ENCODE measurements around the gene GBP3. TPM values are rescaled to one million over a fixed set of nuclear protein-coding genes. Genes with fewer than 3 reads are reported as not detected.
"Not testable (repeated sequence)": the region's sequence is repeated elsewhere in the genome, so short reads cannot be mapped to it uniquely, and the experiment has no call there.

GBP3 gene
- total RNA-seq, 1 experiment from 2014 or later = 2.4 TPM

- no peak for DNase-seq (ENCODE audit: low spot score)
Observed at GRCh38 chr1:89040315-89040626, 17.6 kb upstream of the GBP3 start.

GRCh38 chr1:89037186-89037585 is 14.5 kb upstream of the GBP3 start:
- no peak for DNase-seq (ENCODE audit: low spot score)

- no peak for DNase-seq (ENCODE audit: low spot score)
Observed at GRCh38 chr1:89035080-89035479, 12.4 kb upstream of the GBP3 start.

GRCh38 chr1:89034004-89034403 is 11.3 kb upstream of the GBP3 start:
- not testable (repeated sequence) for DNase-seq (ENCODE audit: low spot score)

- DNase-seq (ENCODE audit: low spot score) = not testable (repeated sequence)
Observed at GRCh38 chr1:89029051-89029450, 6.4 kb upstream of the GBP3 start.

- DNase-seq (ENCODE audit: low spot score) = no peak
Observed at GRCh38 chr1:89025928-89026327, 3.3 kb upstream of the GBP3 start.

GRCh38 chr1:89023026-89023425 is 360 bp upstream of the GBP3 start:
- no peak for DNase-seq (ENCODE audit: low spot score)

GRCh38 chr1:89018318-89018717 is 4.3 kb downstream of the GBP3 start:
- not testable (repeated sequence) for DNase-seq (ENCODE audit: low spot score)

- DNase-seq (ENCODE audit: low spot score) = no peak
Observed at GRCh38 chr1:89008511-89008910, 14.2 kb downstream of the GBP3 start.

- no peak for DNase-seq (ENCODE audit: low spot score)
Observed at GRCh38 chr1:89005286-89006151, 17.1 kb downstream of the GBP3 start.

GRCh38 chr1:89002176-89002575 is 20.5 kb downstream of the GBP3 start:
- DNase-seq (ENCODE audit: low spot score) = not testable (repeated sequence)

GRCh38 chr1:89001510-89001909 is 21.2 kb downstream of the GBP3 start:
- no peak for DNase-seq (ENCODE audit: low spot score)

GRCh38 chr1:88998716-88999115 is 23.9 kb downstream of the GBP3 start:
- peak; percentile 27 for DNase-seq (ENCODE audit: low spot score)

GRCh38 chr1:88990426-88990825 is 32.2 kb downstream of the GBP3 start:
- no peak for DNase-seq (ENCODE audit: low spot score)

GRCh38 chr1:88985692-88986091 is 37.0 kb downstream of the GBP3 start:
- DNase-seq (ENCODE audit: low spot score) = no peak

- peak; percentile 49 for DNase-seq (ENCODE audit: low spot score)
Observed at GRCh38 chr1:88985032-88985431, 37.6 kb downstream of the GBP3 start.

GRCh38 chr1:88984569-88984968 is 38.1 kb downstream of the GBP3 start:
- DNase-seq (ENCODE audit: low spot score) = no peak

GRCh38 chr1:88983791-88984559 is 38.7 kb downstream of the GBP3 start:
- peak; percentile 42 for DNase-seq (ENCODE audit: low spot score)

GRCh38 chr1:88982055-88982454 is 40.6 kb downstream of the GBP3 start:
- no peak for DNase-seq (ENCODE audit: low spot score)

- DNase-seq (ENCODE audit: low spot score) = not testable (repeated sequence)
Observed at GRCh38 chr1:88981506-88981905, 41.2 kb downstream of the GBP3 start.

GRCh38 chr1:88980870-88981269 is 41.8 kb downstream of the GBP3 start:
- DNase-seq (ENCODE audit: low spot score) = no peak

- no peak for DNase-seq (ENCODE audit: low spot score)
Observed at GRCh38 chr1:88979749-88980116, 42.9 kb downstream of the GBP3 start.

All from H4 (cell line).